ENCODE data around the gene CATSPER3. TPM values are rescaled to one million over a fixed set of nuclear protein-coding genes. Genes with fewer than 3 reads are reported as not detected.

CATSPER3 gene
- total and polyA plus RNA-seq, 2 donors (not counting 1 experiment from before 2014, with no cell fraction given) = 0.12 to 0.17 TPM

GRCh38 chr5:135033901-135034235 is 66.2 kb downstream of the CATSPER3 start, which contains the start of gene PITX1:
Gene PITX1, minus strand, starts transcription at chr5:135034228. Its CDS starts 347 bp downstream, at chr5:135033881.
- H3K27ac ChIP-seq (ENCODE audit: insufficient read depth, low read length) = no peak within 1 kb of the TSS
- no peak for TF ChIP-seq CTCF (conservative IDR thresholded peaks at IDR 0.05 in 1 of 2, IDR thresholded peaks at IDR 0.05 in 1 of 2; ENCODE audit: low read depth in 1 of 2, low read length in 2 of 2)
- TF ChIP-seq EZH2 (IDR thresholded peaks at IDR 0.05; ENCODE audit: low read length, missing control alignments) = no peak
- H3K4me3 ChIP-seq (replicated peaks in 1 of 4; ENCODE audit: control extremely low read depth in 1 of 4, insufficient read depth in 1 of 4, low read depth in 3 of 4, low read length in 4 of 4) = peak within 1 kb of the TSS; percentile 43 to 60 (median 54)
- H3K36me3 ChIP-seq (ENCODE audit: control insufficient read depth, insufficient read depth, low read length) = no peaks in the 10 kb centered on the region
- peaks cover 69% of the 10 kb centered on the region for H3K27me3 ChIP-seq (ENCODE audit: control insufficient read depth, insufficient read depth, low read length)
- H3K4me2 ChIP-seq (ENCODE audit: extremely low read depth, insufficient read depth, low read length) = peak within 1 kb of the TSS; percentile 81
- H4K20me1 ChIP-seq (ENCODE audit: control insufficient read depth, extremely low read depth, insufficient read depth, low read length) = no peaks in the 10 kb centered on the region
- peak within 1 kb of the TSS; percentile 53 for H2AFZ ChIP-seq (ENCODE audit: low read length)
- peak within 1 kb of the TSS; percentile 32 for H3K9ac ChIP-seq (ENCODE audit: insufficient read depth, low read length)
- H3K79me2 ChIP-seq (ENCODE audit: control insufficient read depth, insufficient read depth, low read length) = no peaks in the 10 kb centered on the region
- no peaks in the 10 kb centered on the region for H3K9me3 ChIP-seq (ENCODE audit: control insufficient read depth, insufficient read depth, low read depth, low read length)
- DNase-seq (ENCODE audit: low read depth in 2 of 2) = peak in 1 of 2 donors; percentile 21
- H3K4me1 ChIP-seq (ENCODE audit: control insufficient read depth, extremely low read depth, insufficient read depth, low read length) = no peaks in the 10 kb centered on the region

- Histone ChIP-seq H3K9ac (ENCODE audit: insufficient read depth, low read length) (no peak overlapping the region), H4K20me1 (ENCODE audit: control insufficient read depth, extremely low read depth, insufficient read depth, low read length) (no peaks in the 10 kb centered on the region), H3K4me1 (ENCODE audit: control insufficient read depth, extremely low read depth, insufficient read depth, low read length) (no peaks in the 10 kb centered on the region), H3K27me3 (ENCODE audit: control insufficient read depth, insufficient read depth, low read length) (peaks cover 70% of the 10 kb centered on the region), H3K4me2 (ENCODE audit: extremely low read depth, insufficient read depth, low read length) (no peak overlapping the region), H3K27ac (ENCODE audit: insufficient read depth, low read length) (no peak overlapping the region), H3K9me3 (ENCODE audit: control insufficient read depth, insufficient read depth, low read depth, low read length) (no peaks in the 10 kb centered on the region), H3K79me2 (ENCODE audit: control insufficient read depth, insufficient read depth, low read length) (no peaks in the 10 kb centered on the region), H3K4me3 (replicated peaks in 1 of 4; ENCODE audit: control extremely low read depth in 1 of 4, insufficient read depth in 1 of 4, low read depth in 3 of 4, low read length in 4 of 4) (peak overlapping the region in 1 of 4 experiments; percentile 25), H2AFZ (ENCODE audit: low read length) (no peak overlapping the region), H3K36me3 (ENCODE audit: control insufficient read depth, insufficient read depth, low read length) (no peaks in the 10 kb centered on the region)
- DNase-seq (ENCODE audit: low read depth in 2 of 2) = peak; percentile 22 to 40
- TF ChIP-seq EZH2 (IDR thresholded peaks at IDR 0.05; ENCODE audit: low read length, missing control alignments) = peak; percentile 61
- TF ChIP-seq CTCF (conservative IDR thresholded peaks at IDR 0.05 in 1 of 2, IDR thresholded peaks at IDR 0.05 in 1 of 2; ENCODE audit: low read depth in 1 of 2, low read length in 2 of 2) = no peak
These were observed 66.7 kb downstream of the CATSPER3 start for GRCh38 chr5:135034236-135034962.

GRCh38 chr5:135034963-135035677 is 67.4 kb downstream of the CATSPER3 start:
- Histone ChIP-seq H3K27me3 (ENCODE audit: control insufficient read depth, insufficient read depth, low read length) (peaks cover 69% of the 10 kb centered on the region), H2AFZ (ENCODE audit: low read length) (no peak overlapping the region), H4K20me1 (ENCODE audit: control insufficient read depth, extremely low read depth, insufficient read depth, low read length) (no peaks in the 10 kb centered on the region), H3K79me2 (ENCODE audit: control insufficient read depth, insufficient read depth, low read length) (no peaks in the 10 kb centered on the region), H3K9ac (ENCODE audit: insufficient read depth, low read length) (no peak overlapping the region), H3K36me3 (ENCODE audit: control insufficient read depth, insufficient read depth, low read length) (no peaks in the 10 kb centered on the region), H3K4me1 (ENCODE audit: control insufficient read depth, extremely low read depth, insufficient read depth, low read length) (no peaks in the 10 kb centered on the region), H3K4me3 (replicated peaks in 1 of 4; ENCODE audit: control extremely low read depth in 1 of 4, insufficient read depth in 1 of 4, low read depth in 3 of 4, low read length in 4 of 4) (no peak overlapping the region), H3K9me3 (ENCODE audit: control insufficient read depth, insufficient read depth, low read depth, low read length) (no peaks in the 10 kb centered on the region), H3K4me2 (ENCODE audit: extremely low read depth, insufficient read depth, low read length) (no peak overlapping the region), H3K27ac (ENCODE audit: insufficient read depth, low read length) (no peak overlapping the region)
- TF ChIP-seq CTCF (conservative IDR thresholded peaks at IDR 0.05 in 1 of 2, IDR thresholded peaks at IDR 0.05 in 1 of 2; ENCODE audit: low read depth in 1 of 2, low read length in 2 of 2) (no peak), EZH2 (IDR thresholded peaks at IDR 0.05; ENCODE audit: low read length, missing control alignments) (peak; percentile 44)
- DNase-seq (ENCODE audit: low read depth in 2 of 2) = no peak

All from fibroblast of lung (primary cell).